GM23338 (cell line): Measurements from ENCODE around the gene MYL6.

Source experiments
- EZH2 ChIP-seq: fragments of 200-600 bp; sonication (generic); IDR thresholded peaks from one replicate; pipeline ENCODE4 v1.8.0; 2017; ENCODE audit warnings: antibody characterized with exemption, mild to moderate bottlenecking, low read depth; ENCODE audit not compliant: unreplicated experiment
- POLR2AphosphoS5 ChIP-seq: IDR thresholded peaks from 2 replicates; pipeline ENCODE4 v1.6.1; 2016; ENCODE audit warnings: antibody characterized with exemption, low read depth
- STAT1 ChIP-seq: IDR thresholded peaks from one replicate; pipeline ENCODE4 v1.6.1; 2016; ENCODE audit warnings: antibody characterized with exemption; ENCODE audit not compliant: unreplicated experiment
- TF ChIP-seq, protein P1 (sequence below), 2 experiments: fragments of 200-600 bp in 1 of 2; sonication (generic) in 1 of 2; conservative IDR thresholded peaks; 2 replicates each; pipeline versions ENCODE4 v1.5.1 to v1.6.1; 2016 to 2017; ENCODE audit warnings: antibody characterized with exemption in 2 of 2, low read depth in 2 of 2, mild to moderate bottlenecking in 2 of 2, moderate library complexity in 1 of 2

DNA sequence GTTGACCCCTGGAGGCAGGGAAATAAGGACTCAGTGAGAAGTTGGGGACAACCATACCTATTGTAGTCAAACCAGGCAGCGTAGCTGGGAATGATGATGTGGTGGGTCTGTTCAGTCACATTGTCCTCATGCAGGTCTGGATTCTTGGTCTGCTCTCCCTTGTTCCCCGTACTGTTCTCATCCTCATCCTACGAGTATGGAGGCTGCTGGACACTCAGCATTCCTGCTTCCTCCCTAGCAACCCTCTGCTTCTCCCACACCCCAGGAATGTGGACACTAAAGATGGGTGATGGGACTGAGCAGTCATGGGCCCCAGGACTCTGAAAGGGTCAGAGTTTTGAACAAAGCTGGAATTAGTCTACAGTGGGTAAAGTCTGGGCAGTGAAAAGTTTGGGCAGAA lies 20.2 kb downstream of the MYL6 start:
- TF ChIP-seq, protein P1, sequence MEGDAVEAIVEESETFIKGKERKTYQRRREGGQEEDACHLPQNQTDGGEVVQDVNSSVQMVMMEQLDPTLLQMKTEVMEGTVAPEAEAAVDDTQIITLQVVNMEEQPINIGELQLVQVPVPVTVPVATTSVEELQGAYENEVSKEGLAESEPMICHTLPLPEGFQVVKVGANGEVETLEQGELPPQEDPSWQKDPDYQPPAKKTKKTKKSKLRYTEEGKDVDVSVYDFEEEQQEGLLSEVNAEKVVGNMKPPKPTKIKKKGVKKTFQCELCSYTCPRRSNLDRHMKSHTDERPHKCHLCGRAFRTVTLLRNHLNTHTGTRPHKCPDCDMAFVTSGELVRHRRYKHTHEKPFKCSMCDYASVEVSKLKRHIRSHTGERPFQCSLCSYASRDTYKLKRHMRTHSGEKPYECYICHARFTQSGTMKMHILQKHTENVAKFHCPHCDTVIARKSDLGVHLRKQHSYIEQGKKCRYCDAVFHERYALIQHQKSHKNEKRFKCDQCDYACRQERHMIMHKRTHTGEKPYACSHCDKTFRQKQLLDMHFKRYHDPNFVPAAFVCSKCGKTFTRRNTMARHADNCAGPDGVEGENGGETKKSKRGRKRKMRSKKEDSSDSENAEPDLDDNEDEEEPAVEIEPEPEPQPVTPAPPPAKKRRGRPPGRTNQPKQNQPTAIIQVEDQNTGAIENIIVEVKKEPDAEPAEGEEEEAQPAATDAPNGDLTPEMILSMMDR (conservative IDR thresholded peaks at IDR 0.05; ENCODE audit: low read depth in 2 of 2) = no peak
- no peak for TF ChIP-seq EZH2
- no peak for TF ChIP-seq STAT1
- TF ChIP-seq POLR2AphosphoS5 = no peak
